HG02938 (cell line): ENCODE measurements around the gene MGAT4B.

Source experiments
- ATAC-seq: cut with Tn5 transposase; IDR thresholded peaks from one replicate; pipeline ENCODE4 v1.9.1; 2021; ENCODE audit warnings: mild to moderate bottlenecking, moderate library complexity; ENCODE audit not compliant: unreplicated experiment

The MGAT4B gene

GRCh38 chr5:179749857-179750508, 56.7 kb downstream of the MGAT4B start:
- ATAC-seq = no peak

GRCh38 chr5:179747811-179748210, 58.9 kb downstream of the MGAT4B start:
- no peak for ATAC-seq
